ENCODE measurements around the gene HNRNPCL4.
"Not testable (repeated sequence)": the region's sequence is repeated elsewhere in the genome, so short reads cannot be mapped to it uniquely, and the experiment has no call there.

GRCh38 chr1:13116754-13117153 lies 48.7 kb downstream of the HNRNPCL4 start, which contains the start of gene HNRNPCL2:
- TF ChIP-seq POLR2A, POLR2AphosphoS5 (IDR thresholded peaks at IDR 0.05): not testable (repeated sequence)
